H4 (cell line): ENCODE results near the gene IGF2BP3. TPM values are rescaled to one million over a fixed set of nuclear protein-coding genes. Genes with fewer than 3 reads are reported as not detected.
A peak's percentile ranks its signal among the peaks of the same experiment; 100 is the strongest.
"Not testable (repeated sequence)": the region's sequence is repeated elsewhere in the genome, so short reads cannot be mapped to it uniquely, and the experiment has no call there.

Source experiments
- DNase-seq: peaks from one replicate; pipeline ENCODE4 v3.0.0-alpha.2; 2015; ENCODE audit warnings: low spot score
- total RNA-seq: library from RNA; depleted of rRNA; stranded (reverse); fragments of >200 nt; shearing (Covaris generic); gene quantifications from 2 replicates; pipeline ENCODE4 v1.2.3, GENCODE V29; 2014; rRNA removed

IGF2BP3 gene
- total RNA-seq = 68.8 and 110 TPM in 2 replicates

- DNase-seq = peak; percentile 100
Observed at GRCh38 chr7:23470330-23471105, at the start of gene IGF2BP3. IGF2BP3 (minus strand) TSS chr7:23470491; CDS start chr7:23470110, 381 bp downstream.

- no peak for DNase-seq
Observed at GRCh38 chr7:23514755-23515154, 44.5 kb upstream of the IGF2BP3 start.

- not testable (repeated sequence) for DNase-seq
Observed at GRCh38 chr7:23513746-23514145, 43.5 kb upstream of the IGF2BP3 start.

GRCh38 chr7:23494009-23494408, 23.7 kb upstream of the IGF2BP3 start:
- DNase-seq = no peak

- no peak for DNase-seq
Observed at GRCh38 chr7:23491502-23491901, 21.2 kb upstream of the IGF2BP3 start.

- DNase-seq = no peak
Observed at GRCh38 chr7:23490357-23491135, 20.3 kb upstream of the IGF2BP3 start.

GRCh38 chr7:23488714-23489113, 18.4 kb upstream of the IGF2BP3 start:
- not testable (repeated sequence) for DNase-seq

- DNase-seq = no peak
Observed at GRCh38 chr7:23487670-23488069, 17.4 kb upstream of the IGF2BP3 start.

GRCh38 chr7:23486002-23486773, 15.9 kb upstream of the IGF2BP3 start:
- DNase-seq = no peak

GRCh38 chr7:23482686-23483085, 12.4 kb upstream of the IGF2BP3 start:
- no peak for DNase-seq

- DNase-seq = no peak
Observed at GRCh38 chr7:23477962-23478866, 7.9 kb upstream of the IGF2BP3 start.

GRCh38 chr7:23477157-23477499, 6.8 kb upstream of the IGF2BP3 start:
- DNase-seq = no peak

- no peak for DNase-seq
Observed at GRCh38 chr7:23476286-23477156, 6.2 kb upstream of the IGF2BP3 start.

GRCh38 chr7:23475576-23475839, 5.2 kb upstream of the IGF2BP3 start:
- no peak for DNase-seq

- peak; percentile 44 for DNase-seq
Observed at GRCh38 chr7:23474829-23475575, 4.7 kb upstream of the IGF2BP3 start.

- DNase-seq = peak; percentile 100
Observed at GRCh38 chr7:23474094-23474828, 4.0 kb upstream of the IGF2BP3 start.

GRCh38 chr7:23473844-23474093, 3.5 kb upstream of the IGF2BP3 start:
- no peak for DNase-seq

- DNase-seq = peak; percentile 53
Observed at GRCh38 chr7:23472956-23473843, 2.9 kb upstream of the IGF2BP3 start.
